ENCODE results near the gene MFAP2.

DNA sequence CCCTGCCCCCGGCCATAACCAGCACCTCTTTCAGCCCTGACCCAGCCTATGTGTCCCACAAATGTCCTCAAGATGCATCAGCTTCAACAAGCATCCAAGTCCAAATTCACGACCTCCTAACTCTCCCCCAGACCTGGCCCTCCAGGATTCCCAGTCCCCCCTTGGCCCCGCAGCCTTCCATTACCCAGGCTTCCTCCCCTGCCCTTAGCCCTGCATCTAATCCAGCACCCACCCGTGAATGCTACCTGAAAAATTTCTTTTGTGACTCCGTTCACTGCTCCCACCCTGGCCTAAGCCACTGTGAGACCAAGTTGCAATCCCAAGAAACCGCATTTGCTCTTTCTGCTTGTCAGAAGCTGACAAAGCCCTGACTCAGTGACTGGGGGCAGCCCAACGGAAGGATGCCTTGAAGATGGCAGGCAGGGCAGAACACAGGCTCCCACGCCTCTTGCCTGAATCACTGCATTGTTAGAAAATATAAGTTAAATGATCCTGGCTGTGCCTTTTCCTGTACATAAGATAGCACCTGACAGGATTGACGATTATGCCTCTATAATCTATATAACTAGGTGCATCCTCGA lies 939 bp upstream of the MFAP2 start:
- TF ChIP-seq, protein P1, sequence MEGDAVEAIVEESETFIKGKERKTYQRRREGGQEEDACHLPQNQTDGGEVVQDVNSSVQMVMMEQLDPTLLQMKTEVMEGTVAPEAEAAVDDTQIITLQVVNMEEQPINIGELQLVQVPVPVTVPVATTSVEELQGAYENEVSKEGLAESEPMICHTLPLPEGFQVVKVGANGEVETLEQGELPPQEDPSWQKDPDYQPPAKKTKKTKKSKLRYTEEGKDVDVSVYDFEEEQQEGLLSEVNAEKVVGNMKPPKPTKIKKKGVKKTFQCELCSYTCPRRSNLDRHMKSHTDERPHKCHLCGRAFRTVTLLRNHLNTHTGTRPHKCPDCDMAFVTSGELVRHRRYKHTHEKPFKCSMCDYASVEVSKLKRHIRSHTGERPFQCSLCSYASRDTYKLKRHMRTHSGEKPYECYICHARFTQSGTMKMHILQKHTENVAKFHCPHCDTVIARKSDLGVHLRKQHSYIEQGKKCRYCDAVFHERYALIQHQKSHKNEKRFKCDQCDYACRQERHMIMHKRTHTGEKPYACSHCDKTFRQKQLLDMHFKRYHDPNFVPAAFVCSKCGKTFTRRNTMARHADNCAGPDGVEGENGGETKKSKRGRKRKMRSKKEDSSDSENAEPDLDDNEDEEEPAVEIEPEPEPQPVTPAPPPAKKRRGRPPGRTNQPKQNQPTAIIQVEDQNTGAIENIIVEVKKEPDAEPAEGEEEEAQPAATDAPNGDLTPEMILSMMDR (IDR thresholded peaks at IDR 0.05): no peak
- TF ChIP-seq POLR2A (IDR thresholded peaks at IDR 0.05) (no peak), EP300 (IDR thresholded peaks at IDR 0.05) (no peak)

Measured in tibial nerve (tissue), 4 donors.